ENCODE measurements around the gene ZG16B.

The ZG16B gene

DNA sequence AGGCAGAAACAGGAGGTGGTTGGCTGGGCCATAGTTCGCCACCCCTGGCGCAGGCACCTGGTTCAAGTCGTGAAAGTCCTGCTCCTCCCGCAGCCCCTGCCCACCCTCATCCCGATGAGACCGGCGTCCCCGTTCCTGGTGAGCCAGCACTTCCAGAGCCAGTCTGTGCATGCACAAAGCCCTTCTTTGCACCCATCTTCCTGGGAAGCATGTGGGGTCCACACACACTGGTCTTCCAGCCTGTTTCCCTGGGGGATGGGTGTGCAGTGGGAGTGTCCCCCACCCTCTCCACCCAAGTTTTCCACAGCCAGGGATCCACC lies 1.6 kb upstream of the ZG16B start:
- no peak overlapping the region for H3K4me3 ChIP-seq (ENCODE audit: low read length)
- no peak for DNase-seq (ENCODE audit: low read depth)
- TF ChIP-seq, protein P1, sequence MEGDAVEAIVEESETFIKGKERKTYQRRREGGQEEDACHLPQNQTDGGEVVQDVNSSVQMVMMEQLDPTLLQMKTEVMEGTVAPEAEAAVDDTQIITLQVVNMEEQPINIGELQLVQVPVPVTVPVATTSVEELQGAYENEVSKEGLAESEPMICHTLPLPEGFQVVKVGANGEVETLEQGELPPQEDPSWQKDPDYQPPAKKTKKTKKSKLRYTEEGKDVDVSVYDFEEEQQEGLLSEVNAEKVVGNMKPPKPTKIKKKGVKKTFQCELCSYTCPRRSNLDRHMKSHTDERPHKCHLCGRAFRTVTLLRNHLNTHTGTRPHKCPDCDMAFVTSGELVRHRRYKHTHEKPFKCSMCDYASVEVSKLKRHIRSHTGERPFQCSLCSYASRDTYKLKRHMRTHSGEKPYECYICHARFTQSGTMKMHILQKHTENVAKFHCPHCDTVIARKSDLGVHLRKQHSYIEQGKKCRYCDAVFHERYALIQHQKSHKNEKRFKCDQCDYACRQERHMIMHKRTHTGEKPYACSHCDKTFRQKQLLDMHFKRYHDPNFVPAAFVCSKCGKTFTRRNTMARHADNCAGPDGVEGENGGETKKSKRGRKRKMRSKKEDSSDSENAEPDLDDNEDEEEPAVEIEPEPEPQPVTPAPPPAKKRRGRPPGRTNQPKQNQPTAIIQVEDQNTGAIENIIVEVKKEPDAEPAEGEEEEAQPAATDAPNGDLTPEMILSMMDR (IDR thresholded peaks at IDR 0.05; ENCODE audit: insufficient read depth, low read depth, low read length, missing control alignments) = no peak

DNA sequence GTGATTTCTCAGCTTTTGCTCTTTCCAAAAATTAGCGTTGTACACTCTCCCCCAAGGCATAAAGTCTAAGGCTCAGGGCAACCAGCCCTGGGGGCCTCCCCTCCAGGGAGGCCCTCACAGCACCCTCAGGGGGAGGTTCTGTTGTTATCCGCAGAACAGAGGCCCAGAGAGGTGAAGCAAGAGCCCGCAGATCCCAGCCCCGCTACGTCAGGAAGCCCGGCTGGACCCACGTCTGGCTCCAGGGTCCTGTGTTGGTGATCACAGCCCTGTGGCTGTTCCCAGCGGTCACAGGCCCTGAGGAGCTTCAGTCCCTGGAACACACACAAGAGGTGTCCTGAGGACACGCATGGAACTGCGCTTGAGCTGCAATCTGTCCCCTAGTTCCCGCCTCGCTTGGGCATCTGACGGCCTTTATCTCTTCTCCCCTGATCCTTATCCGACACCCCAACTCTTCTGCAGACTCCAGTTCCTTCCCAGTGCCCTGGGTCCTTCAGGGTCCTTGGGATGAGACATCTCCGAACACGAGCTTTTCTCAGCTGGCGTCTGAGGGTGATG lies 1.1 kb upstream of the ZG16B start:
- TF ChIP-seq, protein P1 (IDR thresholded peaks at IDR 0.05; ENCODE audit: insufficient read depth, low read depth, low read length, missing control alignments) = no peak
- no peak overlapping the region for H3K4me3 ChIP-seq (ENCODE audit: low read length)
- DNase-seq (ENCODE audit: low read depth) = no peak

DNA sequence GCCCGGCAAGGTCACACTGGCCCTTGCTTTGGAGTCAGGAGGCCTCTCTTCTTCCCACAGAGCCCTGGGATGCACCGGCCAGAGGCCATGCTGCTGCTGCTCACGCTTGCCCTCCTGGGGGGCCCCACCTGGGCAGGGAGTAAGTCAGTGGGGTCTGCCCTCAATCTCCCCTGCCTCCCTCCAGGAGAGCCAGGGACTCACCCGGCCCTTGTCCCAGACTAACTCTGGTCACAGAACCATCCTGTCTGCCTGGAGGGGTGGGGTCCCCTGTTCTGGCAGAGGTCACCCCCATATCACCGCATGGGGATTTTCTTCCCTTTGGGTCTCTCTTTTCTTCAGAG lies 222 bp downstream of the ZG16B start:
- TF ChIP-seq, protein P1 (IDR thresholded peaks at IDR 0.05; ENCODE audit: insufficient read depth, low read depth, low read length, missing control alignments) = no peak
- no peak for DNase-seq (ENCODE audit: low read depth)
- no peak overlapping the region for H3K4me3 ChIP-seq (ENCODE audit: low read length)

DNA sequence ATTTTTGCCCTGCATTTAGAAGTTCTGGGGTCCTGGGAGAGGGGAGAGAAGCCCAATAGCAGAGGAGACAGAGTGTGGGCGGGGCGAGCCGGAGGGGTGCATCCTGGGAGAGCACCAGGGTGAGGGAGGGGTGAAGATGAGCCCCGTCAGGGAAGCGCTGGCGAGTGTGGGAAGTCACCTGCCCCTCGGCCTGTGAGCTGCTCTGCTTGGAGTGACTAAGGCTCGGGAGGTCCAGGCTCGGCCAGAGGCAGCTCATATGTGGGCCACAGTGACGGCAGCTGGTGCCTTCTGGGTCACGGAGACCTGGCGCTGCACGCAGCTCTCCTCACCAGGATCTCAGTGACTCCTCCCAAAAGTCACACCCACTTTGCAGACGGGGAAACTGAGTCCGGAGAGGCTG lies 1.1 kb downstream of the ZG16B start:
- no peak overlapping the region for H3K4me3 ChIP-seq (ENCODE audit: low read length)
- DNase-seq (ENCODE audit: low read depth) = no peak
- TF ChIP-seq, protein P1 (IDR thresholded peaks at IDR 0.05; ENCODE audit: insufficient read depth, low read depth, low read length, missing control alignments) = no peak

DNA sequence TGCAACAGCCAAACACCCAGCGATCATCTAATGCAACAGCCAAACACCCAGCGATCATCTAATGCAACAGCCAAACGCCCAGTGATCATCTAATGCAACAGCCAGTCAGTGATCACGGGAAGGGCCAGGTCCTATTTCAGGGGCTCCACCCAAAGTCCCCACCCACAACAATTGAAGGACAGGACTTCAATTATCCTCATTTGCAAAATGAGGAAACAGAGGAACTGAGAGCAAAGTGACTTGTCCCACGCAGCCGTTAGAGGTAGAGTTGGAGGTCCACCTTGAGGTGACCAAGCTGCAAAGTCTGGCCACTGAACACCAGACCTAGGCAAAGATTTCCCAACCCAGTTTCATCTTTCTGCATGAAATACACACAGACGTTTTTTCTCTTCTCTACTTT lies 3.7 kb downstream of the ZG16B start:
- no peak for DNase-seq (ENCODE audit: low read depth)
- TF ChIP-seq, protein P1 (IDR thresholded peaks at IDR 0.05; ENCODE audit: insufficient read depth, low read depth, low read length, missing control alignments) = no peak
- no peak overlapping the region for H3K4me3 ChIP-seq (ENCODE audit: low read length)

DNA sequence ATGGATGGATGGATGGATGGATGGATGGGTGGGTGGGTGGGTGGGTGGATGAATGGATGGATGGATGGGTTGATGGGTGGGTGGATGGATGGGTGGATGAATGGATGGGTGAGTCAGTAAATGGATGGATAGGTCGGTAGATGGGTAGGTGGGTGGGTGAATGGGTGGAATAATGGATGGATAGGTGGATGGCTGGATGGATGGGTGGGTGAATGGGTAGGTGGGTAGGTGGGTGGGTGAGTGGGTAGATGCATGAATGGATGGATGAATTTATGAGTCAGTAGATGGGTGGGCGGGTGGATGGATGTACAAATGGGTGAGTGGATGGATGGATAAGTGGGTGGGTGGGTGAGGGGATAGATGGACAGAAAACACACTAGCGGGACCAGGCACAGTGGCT lies 4.9 kb downstream of the ZG16B start:
- H3K4me3 ChIP-seq (ENCODE audit: low read length) = no peak overlapping the region
- TF ChIP-seq, protein P1 (IDR thresholded peaks at IDR 0.05; ENCODE audit: insufficient read depth, low read depth, low read length, missing control alignments) = no peak
- DNase-seq (ENCODE audit: low read depth) = no peak

DNA sequence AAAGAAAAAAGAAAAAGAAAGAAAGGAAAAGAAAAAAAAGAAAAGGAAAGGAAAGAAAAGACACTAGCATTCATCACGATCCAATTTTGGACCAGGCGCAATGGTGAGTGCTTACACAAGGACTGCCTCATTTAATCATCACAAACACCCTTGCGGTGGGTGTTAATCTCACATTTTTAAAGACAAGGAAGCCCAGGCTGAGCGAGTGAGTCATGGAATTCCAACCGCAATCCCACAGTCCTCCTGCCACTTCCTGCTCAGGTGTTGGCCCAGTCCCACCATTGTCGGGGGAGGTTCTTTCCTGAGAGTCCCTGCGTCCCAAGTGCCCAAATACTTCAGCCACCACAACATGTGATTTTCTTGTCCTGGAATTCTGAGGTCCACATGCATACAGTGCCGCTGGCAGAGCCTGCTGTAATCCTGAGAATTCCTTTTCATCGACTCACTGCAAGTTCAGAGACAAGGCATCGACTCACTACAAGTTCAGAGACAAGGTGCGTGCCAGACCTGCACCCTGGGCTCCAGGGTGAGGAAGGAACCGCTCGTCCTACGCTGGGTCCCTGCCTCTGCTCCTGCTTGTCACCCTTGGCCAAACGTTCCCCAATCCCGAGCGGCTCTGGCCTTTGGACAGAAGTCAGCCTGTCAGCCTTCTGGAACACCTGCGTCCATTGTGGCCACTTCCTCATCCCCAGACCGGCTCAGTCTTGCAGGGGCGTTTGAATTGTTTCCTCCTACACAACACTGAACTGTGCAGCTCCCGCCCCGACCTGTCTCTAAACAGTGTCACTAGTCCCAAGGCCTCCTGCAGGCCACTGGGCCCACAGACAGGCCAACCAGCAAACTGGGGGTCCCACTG lies 5.8 kb downstream of the ZG16B start:
- TF ChIP-seq, protein P1 (IDR thresholded peaks at IDR 0.05; ENCODE audit: insufficient read depth, low read depth, low read length, missing control alignments) = no peak
- no peak overlapping the region for H3K4me3 ChIP-seq (ENCODE audit: low read length)
- peak; percentile 97 for DNase-seq (ENCODE audit: low read depth)
